ENCODE data around the gene FBXO42.
"Not testable (repeated sequence)": the region's sequence is repeated elsewhere in the genome, so short reads cannot be mapped to it uniquely, and the experiment has no call there.

FBXO42 gene

DNA sequence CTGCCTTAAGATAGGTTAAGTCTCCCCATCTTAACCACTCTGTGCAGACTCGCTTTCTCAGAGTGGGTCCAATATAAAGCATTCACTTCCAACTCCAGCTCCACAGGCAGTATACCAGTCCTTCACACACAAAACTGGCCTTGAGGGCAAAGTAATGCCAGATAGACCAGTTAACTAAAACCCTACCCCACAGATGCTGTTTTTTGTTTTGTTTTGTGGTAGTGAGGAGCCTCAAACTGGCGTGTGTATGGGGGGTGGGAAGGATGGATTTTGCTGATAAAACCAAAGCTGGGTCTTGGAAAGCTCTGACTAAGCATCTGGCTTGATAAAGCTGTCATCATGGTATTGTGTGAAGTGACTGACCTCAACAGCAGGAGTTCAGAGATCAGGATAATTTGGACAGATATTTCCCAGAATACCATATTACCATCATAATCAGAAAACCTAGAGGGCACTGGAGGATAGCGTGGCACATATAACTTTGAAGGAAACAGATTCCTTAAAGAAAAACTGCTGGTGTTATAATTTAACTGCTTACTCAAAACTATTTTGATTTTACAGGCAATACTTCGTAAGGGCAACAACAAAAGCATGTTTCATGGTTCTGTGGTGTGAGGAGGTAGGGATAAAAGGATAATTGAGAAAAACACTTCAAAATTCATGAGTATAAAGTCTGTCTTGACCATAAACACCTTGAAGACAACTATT, 85.7 kb downstream of the FBXO42 start:
- DNase-seq (ENCODE audit: low read depth in 2 of 2, low spot score in 1 of 2): no peak

- DNase-seq (ENCODE audit: low read depth in 2 of 2, low spot score in 1 of 2): no peak
Observed at GRCh38 chr1:16262067-16262466, 90.2 kb downstream of the FBXO42 start.

GRCh38 chr1:16260814-16261213, 91.5 kb downstream of the FBXO42 start:
- no peak for DNase-seq (ENCODE audit: low read depth in 2 of 2, low spot score in 1 of 2)

GRCh38 chr1:16258591-16259135, 93.6 kb downstream of the FBXO42 start:
- DNase-seq (ENCODE audit: low read depth in 2 of 2, low spot score in 1 of 2): no peak

GRCh38 chr1:16257968-16258367, 94.3 kb downstream of the FBXO42 start:
- DNase-seq (ENCODE audit: low read depth in 2 of 2, low spot score in 1 of 2): no peak

DNA sequence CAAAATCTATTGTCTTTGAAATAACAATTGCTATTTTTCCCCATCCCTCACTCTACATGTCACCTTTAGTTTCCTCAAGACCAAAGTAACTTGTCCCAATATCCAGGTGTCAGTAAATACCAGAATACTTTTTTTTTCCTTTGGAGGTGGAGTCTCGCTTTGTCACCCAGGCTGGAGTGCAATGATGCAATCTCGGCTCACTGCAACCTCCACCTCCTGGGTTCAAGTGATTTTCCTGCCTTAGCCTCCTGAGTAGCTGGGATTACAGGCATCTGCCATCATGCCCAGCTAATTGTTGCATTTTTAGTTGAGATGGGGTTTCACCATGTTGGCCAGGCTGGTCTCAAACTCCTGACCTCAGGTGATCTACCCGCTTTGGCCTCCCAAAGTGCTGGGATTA, 94.7 kb downstream of the FBXO42 start:
- not testable (repeated sequence) for DNase-seq (ENCODE audit: low read depth in 2 of 2, low spot score in 1 of 2)

DNA sequence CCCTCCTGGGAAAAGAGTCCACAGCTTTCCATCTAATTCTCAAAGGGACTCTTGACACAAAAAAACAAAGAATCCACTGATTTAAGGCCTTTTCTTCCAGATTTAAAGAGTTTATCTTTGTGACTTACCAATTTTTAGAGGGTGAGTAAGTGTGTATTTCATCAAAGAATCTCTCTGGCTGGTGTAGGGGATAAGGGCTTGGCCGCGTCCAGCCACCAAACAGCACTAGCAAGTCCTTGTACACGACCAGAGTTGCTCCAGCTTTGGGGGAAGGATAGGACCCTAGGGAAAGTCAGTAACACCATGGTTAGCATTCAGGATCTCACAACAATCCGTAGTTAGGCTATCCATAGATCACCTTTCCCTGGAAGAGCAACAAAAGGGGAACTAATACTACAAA, 95.8 kb downstream of the FBXO42 start:
- no peak for DNase-seq (ENCODE audit: low read depth in 2 of 2, low spot score in 1 of 2)

GRCh38 chr1:16254263-16254928, 97.9 kb downstream of the FBXO42 start:
- DNase-seq (ENCODE audit: low read depth in 2 of 2, low spot score in 1 of 2): no peak

- no peak for DNase-seq (ENCODE audit: low read depth in 2 of 2, low spot score in 1 of 2)
Observed at GRCh38 chr1:16253332-16253922, 98.9 kb downstream of the FBXO42 start.

DNA sequence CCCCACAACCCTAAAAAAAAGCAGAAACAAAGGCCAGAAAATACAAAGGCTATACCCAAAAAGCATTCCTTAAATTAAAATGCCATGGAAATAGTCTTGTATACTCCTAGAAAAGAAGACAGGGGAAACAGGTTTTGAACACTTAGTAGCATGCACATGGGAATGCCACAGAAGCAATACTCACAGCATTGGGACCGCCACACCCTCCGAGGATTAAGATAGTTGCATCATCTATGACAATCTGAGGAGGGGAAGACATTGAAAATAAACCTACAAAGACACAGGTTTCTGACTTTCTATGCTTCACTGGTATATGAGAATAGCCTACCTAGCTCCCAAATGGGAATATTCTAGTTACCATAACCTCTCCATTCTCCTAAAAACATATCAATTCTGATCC, 99.4 kb downstream of the FBXO42 start:
- no peak for DNase-seq (ENCODE audit: low read depth in 2 of 2, low spot score in 1 of 2)

DNA sequence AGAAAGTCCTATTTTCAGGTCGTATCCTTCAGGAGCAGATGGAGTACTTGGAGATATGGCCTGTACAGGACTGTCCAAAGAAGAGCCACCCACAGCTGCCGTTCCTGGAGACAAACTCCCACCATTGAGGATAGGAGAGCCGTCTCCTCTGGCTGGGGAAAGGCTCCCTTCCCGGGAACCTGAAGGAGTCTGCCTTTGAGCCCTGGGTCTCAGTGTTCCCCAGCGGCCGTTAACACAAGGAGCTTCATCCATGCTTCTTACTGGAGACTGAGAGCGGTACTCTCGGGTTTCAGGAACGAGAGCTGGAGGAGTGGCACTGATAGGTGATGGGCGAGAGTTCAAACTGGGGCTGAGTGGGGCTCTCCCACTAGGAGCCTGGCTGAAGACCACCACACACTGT, 100.9 kb downstream of the FBXO42 start:
- no peak for DNase-seq (ENCODE audit: low read depth in 2 of 2, low spot score in 1 of 2)

- no peak for DNase-seq (ENCODE audit: low read depth in 2 of 2, low spot score in 1 of 2)
Observed at GRCh38 chr1:16250524-16251251, 101.6 kb downstream of the FBXO42 start.

DNA sequence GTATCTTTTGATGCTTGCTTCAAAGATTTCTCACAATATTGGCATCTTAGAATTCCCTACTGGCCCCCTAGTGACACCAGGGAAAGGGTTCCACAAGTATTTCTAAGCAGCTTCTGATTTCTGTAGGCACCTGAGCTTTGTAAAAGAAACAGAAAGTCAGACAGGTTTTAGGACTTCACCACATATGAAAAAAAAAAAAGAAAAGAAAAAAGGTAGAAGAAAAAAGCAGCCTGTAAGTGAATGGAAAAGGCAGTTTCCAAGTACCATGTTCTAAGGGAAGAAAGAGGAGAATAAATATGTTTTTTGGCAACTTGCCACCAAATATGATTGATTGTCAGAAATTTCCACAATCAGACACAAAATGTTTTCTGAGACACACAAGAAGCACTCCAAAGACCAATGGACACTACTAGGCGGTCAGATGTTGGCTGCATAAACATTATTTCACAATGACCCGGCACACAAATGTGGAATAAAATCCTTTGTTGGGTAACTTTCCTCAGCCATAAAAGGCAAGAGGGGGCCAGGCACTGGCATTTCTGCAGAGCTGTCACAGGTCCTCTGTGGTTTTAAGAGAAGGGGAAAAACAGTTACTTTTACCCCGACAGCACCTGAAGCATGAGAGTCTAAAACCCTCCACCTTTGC, 102.6 kb downstream of the FBXO42 start:
- no peak for DNase-seq (ENCODE audit: low read depth in 2 of 2, low spot score in 1 of 2)

DNA sequence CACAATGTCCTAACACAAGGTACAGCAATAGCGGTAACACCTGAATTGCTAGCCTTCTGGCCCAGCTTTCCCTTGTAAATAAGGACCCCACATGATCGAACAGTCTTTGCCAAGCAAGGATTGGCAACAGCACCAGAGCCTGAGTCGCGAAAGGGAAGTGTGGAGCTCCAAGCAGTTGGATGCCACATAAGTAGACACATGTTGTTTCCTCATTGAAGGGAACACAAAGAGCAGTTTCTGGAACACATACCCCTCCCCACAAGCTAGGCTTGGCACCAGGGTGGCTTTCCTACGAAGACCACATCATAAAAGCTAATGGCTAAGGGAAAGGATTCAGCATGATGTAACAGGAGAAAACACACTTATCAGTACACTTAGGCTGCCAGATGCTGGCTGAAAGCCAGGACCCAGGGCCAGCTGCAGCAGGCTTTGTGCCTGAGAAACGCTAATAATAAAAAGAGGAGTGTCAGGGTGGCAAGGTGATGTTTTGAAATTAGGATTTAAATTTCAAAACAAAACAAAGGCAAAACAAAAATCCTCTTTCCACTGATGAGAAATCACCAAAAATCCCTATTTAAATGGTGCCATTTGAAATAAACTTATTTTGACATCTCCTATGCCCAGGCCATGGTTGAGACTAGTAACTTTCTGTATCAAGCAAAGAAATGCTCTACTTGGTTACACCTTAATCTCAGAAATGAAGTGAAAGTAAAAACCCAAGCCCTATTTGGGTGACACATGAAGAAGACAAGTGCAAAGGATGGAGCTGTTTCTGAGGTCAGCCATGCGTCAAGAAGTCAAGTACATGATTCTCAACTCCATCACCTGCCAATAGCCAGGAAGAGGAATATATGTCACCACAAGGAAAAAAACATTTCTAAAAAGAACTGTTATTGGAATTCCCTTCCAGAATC, 103.4 kb downstream of the FBXO42 start:
- DNase-seq (ENCODE audit: low read depth in 2 of 2, low spot score in 1 of 2): no peak

GRCh38 chr1:16248007-16248436, 104.3 kb downstream of the FBXO42 start:
- DNase-seq (ENCODE audit: low read depth in 2 of 2, low spot score in 1 of 2): no peak

GRCh38 chr1:16247441-16247840, 104.8 kb downstream of the FBXO42 start:
- no peak for DNase-seq (ENCODE audit: low read depth in 2 of 2, low spot score in 1 of 2)

GRCh38 chr1:16246961-16247360, 105.3 kb downstream of the FBXO42 start:
- no peak for DNase-seq (ENCODE audit: low read depth in 2 of 2, low spot score in 1 of 2)

DNA sequence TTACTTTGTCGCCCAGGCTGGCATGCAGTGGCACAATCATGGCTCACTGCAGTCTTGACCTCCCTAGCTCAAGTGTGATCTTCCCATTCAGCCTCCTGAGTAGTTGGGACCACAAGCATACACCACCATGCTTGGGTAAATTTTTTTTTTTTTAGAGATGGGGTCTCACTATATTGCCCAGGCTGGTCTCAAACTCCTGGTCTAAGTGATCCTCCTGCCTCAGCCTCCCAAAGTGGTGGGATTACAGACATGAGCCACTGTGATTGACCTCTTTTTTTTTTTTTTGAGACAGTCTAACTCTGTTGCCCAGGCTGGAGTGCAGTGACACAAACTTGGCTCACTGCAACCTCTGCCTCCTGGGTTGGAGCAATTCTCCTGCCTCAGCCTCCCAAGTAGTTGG, 106.0 kb downstream of the FBXO42 start:
- not testable (repeated sequence) for DNase-seq (ENCODE audit: low read depth in 2 of 2, low spot score in 1 of 2)

GRCh38 chr1:16245476-16246196, 106.6 kb downstream of the FBXO42 start:
- no peak for DNase-seq (ENCODE audit: low read depth in 2 of 2, low spot score in 1 of 2)
